ENCODE measurements around the gene KRTAP5-1.

The KRTAP5-1 gene

DNA sequence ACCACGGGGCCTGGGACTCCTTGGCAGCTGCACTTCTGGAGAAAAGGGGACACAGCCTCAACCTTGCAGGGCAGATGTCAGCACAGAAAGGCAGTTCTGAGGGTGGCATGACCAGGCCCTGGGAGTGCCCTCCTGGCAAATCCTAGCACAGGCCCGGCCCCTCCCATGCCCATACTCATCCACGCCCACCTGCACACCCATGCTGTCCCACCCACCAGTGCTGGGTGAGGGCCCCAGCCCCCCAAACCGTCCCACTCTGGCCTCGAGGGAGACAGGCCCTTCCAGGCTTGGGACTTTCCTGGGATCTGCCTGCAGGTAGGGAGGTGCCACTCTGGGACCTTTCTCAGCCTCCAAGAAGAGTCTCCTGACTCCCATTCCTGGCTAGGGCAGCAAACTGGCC is 23.1 kb downstream of the KRTAP5-1 start:
- peaks cover 5 to 8% of the 10 kb centered on the region in 2 experiments for H3K4me1 ChIP-seq (ENCODE audit: control insufficient read depth in 1 of 2, insufficient read depth in 2 of 2, low read length in 2 of 2)
- H4K8ac ChIP-seq (ENCODE audit: low read depth, low read length), result no peak overlapping the region
- H4K12ac ChIP-seq (ENCODE audit: low read depth, low read length), result no peak overlapping the region
- H2BK120ac ChIP-seq (ENCODE audit: insufficient read depth, low read length, poor library complexity), result no peak overlapping the region
- no peak overlapping the region for H2AK5ac ChIP-seq (ENCODE audit: low read length)
- no peak overlapping the region for H3K18ac ChIP-seq (ENCODE audit: low read length)
- no peak overlapping the region for H2BK12ac ChIP-seq (ENCODE audit: low read length)
- H3K27ac ChIP-seq (ENCODE audit: low read depth, low read length), result no peak overlapping the region
- no CpG with 5 or more reads among the region's 5 CpGs for whole genome bisulfite sequencing (ENCODE audit: extremely low coverage, insufficient coverage, insufficient read length)
- no peak overlapping the region for H3K23ac ChIP-seq (ENCODE audit: low read length)
- H3K36me3 ChIP-seq (ENCODE audit: control insufficient read depth in 1 of 2, insufficient read depth in 2 of 2, low read length in 2 of 2), result peaks cover 66 to 76% of the 10 kb centered on the region in 2 experiments
- peaks cover 6% of the 10 kb centered on the region for H3K9me3 ChIP-seq (ENCODE audit: insufficient read depth, low read depth, low read length)
- H3K9ac ChIP-seq (ENCODE audit: low read length), result no peak overlapping the region
- no peak overlapping the region for H2BK5ac ChIP-seq (ENCODE audit: low read depth, low read length, poor library complexity)
- H2AFZ ChIP-seq (ENCODE audit: insufficient read depth, low read length, poor library complexity), result no peak overlapping the region
- no peak overlapping the region for H3K4ac ChIP-seq (ENCODE audit: low read depth, low read length)
- no peaks in the 10 kb centered on the region for H3K79me2 ChIP-seq (ENCODE audit: control insufficient read depth, insufficient read depth, low read length, poor library complexity)
- H3K4me3 ChIP-seq (ENCODE audit: low read depth, low read length), result no peak overlapping the region
- H3K14ac ChIP-seq (ENCODE audit: low read length), result no peak overlapping the region
- no peak overlapping the region for H3K4me2 ChIP-seq (ENCODE audit: low read length)
- no peaks in the 10 kb centered on the region for H3K27me3 ChIP-seq (ENCODE audit: insufficient read depth, low read length)
- H4K91ac ChIP-seq (ENCODE audit: low read depth, low read length), result no peak overlapping the region
- DNase-seq, result no peak
- no peaks in the 10 kb centered on the region for H3K79me1 ChIP-seq (ENCODE audit: low read length)

- Histone ChIP-seq H2AK5ac (ENCODE audit: low read length) (no peak overlapping the region), H3K4me1 (ENCODE audit: control insufficient read depth in 1 of 2, insufficient read depth in 2 of 2, low read length in 2 of 2) (peaks cover 5 to 8% of the 10 kb centered on the region in 2 experiments), H3K27me3 (ENCODE audit: insufficient read depth, low read length) (no peaks in the 10 kb centered on the region), H3K27ac (ENCODE audit: low read depth, low read length) (no peak overlapping the region), H3K4me2 (ENCODE audit: low read length) (no peak overlapping the region), H3K14ac (ENCODE audit: low read length) (no peak overlapping the region), H3K9ac (ENCODE audit: low read length) (no peak overlapping the region), H3K4ac (ENCODE audit: low read depth, low read length) (no peak overlapping the region), H3K18ac (ENCODE audit: low read length) (no peak overlapping the region), H3K9me3 (ENCODE audit: insufficient read depth, low read depth, low read length) (peaks cover 6% of the 10 kb centered on the region), H4K12ac (ENCODE audit: low read depth, low read length) (no peak overlapping the region), H3K23ac (ENCODE audit: low read length) (no peak overlapping the region), H3K79me2 (ENCODE audit: control insufficient read depth, insufficient read depth, low read length, poor library complexity) (no peaks in the 10 kb centered on the region), H3K79me1 (ENCODE audit: low read length) (no peaks in the 10 kb centered on the region), H2BK5ac (ENCODE audit: low read depth, low read length, poor library complexity) (no peak overlapping the region), H4K8ac (ENCODE audit: low read depth, low read length) (no peak overlapping the region), H4K91ac (ENCODE audit: low read depth, low read length) (no peak overlapping the region), H3K4me3 (ENCODE audit: low read depth, low read length) (no peak overlapping the region), H2AFZ (ENCODE audit: insufficient read depth, low read length, poor library complexity) (no peak overlapping the region), H2BK120ac (ENCODE audit: insufficient read depth, low read length, poor library complexity) (no peak overlapping the region), H2BK12ac (ENCODE audit: low read length) (no peak overlapping the region), H3K36me3 (ENCODE audit: control insufficient read depth in 1 of 2, insufficient read depth in 2 of 2, low read length in 2 of 2) (peaks cover 72 to 81% of the 10 kb centered on the region in 2 experiments)
- no peak for DNase-seq
- WGBS (ENCODE audit: extremely low coverage, insufficient coverage, insufficient read length), result no CpG with 5 or more reads among the region's 17 CpGs
Observed at GRCh38 chr11:1561266-1561665, 23.8 kb downstream of the KRTAP5-1 start.

DNA sequence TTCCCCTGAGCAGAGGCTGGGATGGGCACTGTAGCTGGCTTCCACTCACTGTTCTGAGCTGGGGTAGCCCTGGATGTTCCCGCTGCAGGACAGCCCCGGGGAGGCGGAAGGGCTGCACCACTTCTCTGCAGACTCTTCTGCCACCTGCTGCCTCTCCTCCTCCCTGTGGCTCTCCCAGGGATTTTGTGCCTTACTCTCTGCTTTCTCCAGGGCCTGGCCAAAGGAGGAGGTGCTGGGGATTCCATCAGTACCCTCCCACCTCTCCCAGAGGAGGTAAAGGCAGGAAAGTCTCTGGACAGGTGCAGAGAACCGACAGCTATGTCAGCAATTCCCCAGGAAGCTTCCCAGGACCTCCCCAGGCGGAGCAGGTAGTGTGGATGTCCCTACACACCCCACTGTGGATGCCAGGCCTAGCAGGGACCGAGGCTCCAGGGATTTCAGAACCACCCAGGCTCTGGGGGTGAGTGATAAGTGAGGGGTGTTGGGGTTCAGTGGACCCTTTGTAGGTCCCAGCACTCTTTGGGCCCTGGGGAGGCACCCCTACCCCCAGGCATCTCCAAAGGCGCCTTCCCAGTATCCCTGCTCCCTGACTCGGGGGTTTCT is 24.3 kb downstream of the KRTAP5-1 start:
- H3K9me3 ChIP-seq (ENCODE audit: insufficient read depth, low read depth, low read length), result peaks cover 7% of the 10 kb centered on the region

GRCh38 chr11:1560002-1560648 is 25.0 kb downstream of the KRTAP5-1 start:
- H4K12ac ChIP-seq (ENCODE audit: low read depth, low read length), result no peak overlapping the region
- no peak overlapping the region for H3K4ac ChIP-seq (ENCODE audit: low read depth, low read length)
- peaks cover 5 to 8% of the 10 kb centered on the region in 2 experiments for H3K4me1 ChIP-seq (ENCODE audit: control insufficient read depth in 1 of 2, insufficient read depth in 2 of 2, low read length in 2 of 2)
- no peak overlapping the region for H2BK5ac ChIP-seq (ENCODE audit: low read depth, low read length, poor library complexity)
- H3K4me3 ChIP-seq (ENCODE audit: low read depth, low read length), result no peak overlapping the region
- no peak for DNase-seq
- no peak overlapping the region for H2BK120ac ChIP-seq (ENCODE audit: insufficient read depth, low read length, poor library complexity)
- no peak overlapping the region for H3K9ac ChIP-seq (ENCODE audit: low read length)
- H2AFZ ChIP-seq (ENCODE audit: insufficient read depth, low read length, poor library complexity), result no peak overlapping the region
- H3K4me2 ChIP-seq (ENCODE audit: low read length), result no peak overlapping the region
- H3K36me3 ChIP-seq (ENCODE audit: control insufficient read depth in 1 of 2, insufficient read depth in 2 of 2, low read length in 2 of 2), result peaks cover 71 to 79% of the 10 kb centered on the region in 2 experiments
- no peak overlapping the region for H2AK5ac ChIP-seq (ENCODE audit: low read length)
- H2BK12ac ChIP-seq (ENCODE audit: low read length), result no peak overlapping the region
- H3K14ac ChIP-seq (ENCODE audit: low read length), result no peak overlapping the region
- H3K18ac ChIP-seq (ENCODE audit: low read length), result no peak overlapping the region
- WGBS (ENCODE audit: extremely low coverage, insufficient coverage, insufficient read length), result no CpG with 5 or more reads among the region's 15 CpGs
- no peaks in the 10 kb centered on the region for H3K79me2 ChIP-seq (ENCODE audit: control insufficient read depth, insufficient read depth, low read length, poor library complexity)
- no peak overlapping the region for H3K27ac ChIP-seq (ENCODE audit: low read depth, low read length)
- H3K27me3 ChIP-seq (ENCODE audit: insufficient read depth, low read length), result no peaks in the 10 kb centered on the region
- H4K91ac ChIP-seq (ENCODE audit: low read depth, low read length), result no peak overlapping the region
- no peaks in the 10 kb centered on the region for H3K79me1 ChIP-seq (ENCODE audit: low read length)
- H3K23ac ChIP-seq (ENCODE audit: low read length), result no peak overlapping the region
- no peak overlapping the region for H4K8ac ChIP-seq (ENCODE audit: low read depth, low read length)
- peaks cover 7% of the 10 kb centered on the region for H3K9me3 ChIP-seq (ENCODE audit: insufficient read depth, low read depth, low read length)

More for the DNA sequence above, 24.3 kb downstream of the KRTAP5-1 start:
- Histone ChIP-seq H3K27me3 (ENCODE audit: insufficient read depth, low read length) (no peaks in the 10 kb centered on the region), H2AFZ (ENCODE audit: insufficient read depth, low read length, poor library complexity) (no peak overlapping the region), H3K4ac (ENCODE audit: low read depth, low read length) (no peak overlapping the region), H2BK120ac (ENCODE audit: insufficient read depth, low read length, poor library complexity) (no peak overlapping the region), H4K91ac (ENCODE audit: low read depth, low read length) (no peak overlapping the region), H3K23ac (ENCODE audit: low read length) (no peak overlapping the region), H3K18ac (ENCODE audit: low read length) (no peak overlapping the region), H4K12ac (ENCODE audit: low read depth, low read length) (no peak overlapping the region), H3K14ac (ENCODE audit: low read length) (no peak overlapping the region), H3K27ac (ENCODE audit: low read depth, low read length) (no peak overlapping the region), H3K4me2 (ENCODE audit: low read length) (no peak overlapping the region), H3K4me1 (ENCODE audit: control insufficient read depth in 1 of 2, insufficient read depth in 2 of 2, low read length in 2 of 2) (peaks cover 5 to 8% of the 10 kb centered on the region in 2 experiments), H4K8ac (ENCODE audit: low read depth, low read length) (no peak overlapping the region), H3K79me2 (ENCODE audit: control insufficient read depth, insufficient read depth, low read length, poor library complexity) (no peaks in the 10 kb centered on the region), H2BK5ac (ENCODE audit: low read depth, low read length, poor library complexity) (no peak overlapping the region), H2BK12ac (ENCODE audit: low read length) (no peak overlapping the region), H3K9ac (ENCODE audit: low read length) (no peak overlapping the region), H2AK5ac (ENCODE audit: low read length) (no peak overlapping the region), H3K36me3 (ENCODE audit: control insufficient read depth in 1 of 2, insufficient read depth in 2 of 2, low read length in 2 of 2) (peaks cover 73 to 80% of the 10 kb centered on the region in 2 experiments), H3K79me1 (ENCODE audit: low read length) (no peaks in the 10 kb centered on the region), H3K4me3 (ENCODE audit: low read depth, low read length) (no peak overlapping the region)
- DNase-seq, result no peak
- WGBS (ENCODE audit: extremely low coverage, insufficient coverage, insufficient read length), result no CpG with 5 or more reads among the region's 8 CpGs

Data from trophoblast cell (in vitro differentiated cells and primary cell).